Vagina (tissue), 2 donors: ENCODE measurements around the gene FRMD1.

ENCODE experiments used
- CTCF ChIP-seq, 3 experiments: fragments of 450-650 bp in 2 of 3; fragments of 200-600 bp in 1 of 3; sonication (generic) in 1 of 3; IDR thresholded peaks; one replicate each; pipeline ENCODE4 v1.5.1; 2017 to 2019; ENCODE audit warnings: antibody characterized with exemption in 3 of 3, mild to moderate bottlenecking in 2 of 3, moderate library complexity in 2 of 3
- POLR2A ChIP-seq, 2 donors: fragments of 450-650 bp; IDR thresholded peaks; one replicate each; pipeline ENCODE4 v1.6.1; 2017; ENCODE audit warnings: antibody characterized with exemption in 2 of 2, mild to moderate bottlenecking in 2 of 2, moderate library complexity in 2 of 2
- POLR2AphosphoS5 ChIP-seq, 2 donors: sonication (generic); formaldehyde crosslinking; IDR thresholded peaks; one replicate each; pipeline ENCODE4 v1.9.0; 2017; ENCODE audit warnings: antibody characterized with exemption in 2 of 2, mild to moderate bottlenecking in 2 of 2, low read depth in 1 of 2; ENCODE audit not compliant: insufficient read depth in 1 of 2

GRCh38 chr6:168115748-168116437, 36.9 kb upstream of the FRMD1 start:
- no peak for TF ChIP-seq POLR2A (IDR thresholded peaks at IDR 0.05)
- TF ChIP-seq CTCF (IDR thresholded peaks at IDR 0.05), result no peak
- TF ChIP-seq POLR2AphosphoS5 (IDR thresholded peaks at IDR 0.05; ENCODE audit: insufficient read depth in 1 of 2, low read depth in 1 of 2), result no peak
